Measurements from ENCODE around the gene SASS6.
A peak's percentile ranks its signal among the peaks of the same experiment; 100 is the strongest.

Gene SASS6, protein sequence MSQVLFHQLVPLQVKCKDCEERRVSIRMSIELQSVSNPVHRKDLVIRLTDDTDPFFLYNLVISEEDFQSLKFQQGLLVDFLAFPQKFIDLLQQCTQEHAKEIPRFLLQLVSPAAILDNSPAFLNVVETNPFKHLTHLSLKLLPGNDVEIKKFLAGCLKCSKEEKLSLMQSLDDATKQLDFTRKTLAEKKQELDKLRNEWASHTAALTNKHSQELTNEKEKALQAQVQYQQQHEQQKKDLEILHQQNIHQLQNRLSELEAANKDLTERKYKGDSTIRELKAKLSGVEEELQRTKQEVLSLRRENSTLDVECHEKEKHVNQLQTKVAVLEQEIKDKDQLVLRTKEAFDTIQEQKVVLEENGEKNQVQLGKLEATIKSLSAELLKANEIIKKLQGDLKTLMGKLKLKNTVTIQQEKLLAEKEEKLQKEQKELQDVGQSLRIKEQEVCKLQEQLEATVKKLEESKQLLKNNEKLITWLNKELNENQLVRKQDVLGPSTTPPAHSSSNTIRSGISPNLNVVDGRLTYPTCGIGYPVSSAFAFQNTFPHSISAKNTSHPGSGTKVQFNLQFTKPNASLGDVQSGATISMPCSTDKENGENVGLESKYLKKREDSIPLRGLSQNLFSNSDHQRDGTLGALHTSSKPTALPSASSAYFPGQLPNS

DNA sequence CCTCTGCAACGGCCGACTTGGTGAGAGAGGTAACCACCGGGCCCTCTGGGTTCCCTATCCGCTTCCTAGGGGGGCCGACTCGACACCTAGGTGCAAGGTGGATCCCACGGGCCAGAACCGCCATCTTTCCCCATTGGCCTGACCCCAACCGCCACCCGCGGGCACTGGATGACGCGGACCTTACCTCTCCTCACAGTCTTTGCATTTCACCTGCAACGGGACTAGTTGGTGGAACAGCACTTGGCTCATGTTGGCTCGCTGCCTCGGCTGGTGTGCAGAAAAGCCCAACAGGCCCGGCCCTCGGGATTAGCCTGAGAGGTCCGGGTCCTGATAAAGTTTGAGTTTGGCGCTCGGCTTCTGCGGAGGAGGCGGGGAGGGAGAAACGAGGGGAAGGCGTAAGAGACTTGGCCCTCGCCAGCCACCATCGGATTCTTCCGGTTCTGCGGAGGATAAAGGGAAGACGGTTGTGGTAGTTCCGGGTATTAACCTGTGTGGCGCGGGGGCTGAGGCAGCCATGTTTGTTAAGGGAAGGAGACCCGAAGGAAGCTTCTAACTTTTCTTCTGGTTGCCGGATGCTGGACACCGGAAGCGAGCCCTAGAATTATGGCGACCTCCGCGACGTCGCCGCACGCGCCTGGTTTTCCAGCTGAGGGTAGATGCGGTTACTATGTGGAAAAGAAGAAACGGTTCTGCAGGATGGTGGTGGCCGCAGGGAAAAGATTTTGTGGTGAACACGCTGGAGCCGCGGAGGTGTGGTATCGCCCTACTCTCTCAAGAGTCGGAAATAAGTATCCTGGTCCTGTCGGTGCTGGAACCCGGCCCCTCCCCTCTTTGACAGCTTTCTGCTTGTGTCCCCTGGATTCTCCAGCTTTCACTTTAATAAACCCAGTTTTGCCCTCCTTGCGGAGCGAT is at the start of gene SASS6, which contains the start of gene TRMT13:
Gene SASS6 (minus strand): TSS at position 365 of the 912 bp plus-strand sequence. CDS start 116 bp downstream, at position 249.
Gene TRMT13 (plus strand): TSS at position 598 of the 912 bp plus-strand sequence. CDS start 6 bp downstream, at position 604.
- DNase-seq (ENCODE audit: low spot score) = peak; percentile 97

DNA sequence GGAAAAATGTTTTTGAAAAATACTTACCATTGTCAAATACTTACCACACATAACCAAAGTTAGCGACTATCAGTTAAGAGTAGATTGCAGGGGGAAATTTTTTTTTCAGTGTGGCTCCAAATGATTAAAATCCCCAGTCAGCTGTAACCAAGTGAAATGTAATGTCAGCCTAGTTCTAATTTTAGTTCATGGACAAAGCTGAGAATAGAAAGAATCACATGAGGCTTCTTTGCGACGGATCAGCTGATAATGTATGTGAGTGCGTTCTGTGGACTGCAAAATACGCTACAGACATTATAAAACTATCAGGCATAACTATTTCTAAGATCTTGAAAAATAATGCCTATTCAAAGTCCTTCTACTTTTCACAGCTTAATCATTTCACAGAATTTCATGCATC is 45.4 kb upstream of the SASS6 start, which contains the start of gene LRRC39:
Gene LRRC39 (minus strand): TSS at position 166 of the 400 bp plus-strand sequence. CDS start 9,740 bp downstream, outside the sequence.
- DNase-seq (ENCODE audit: low spot score) = no peak

DNA sequence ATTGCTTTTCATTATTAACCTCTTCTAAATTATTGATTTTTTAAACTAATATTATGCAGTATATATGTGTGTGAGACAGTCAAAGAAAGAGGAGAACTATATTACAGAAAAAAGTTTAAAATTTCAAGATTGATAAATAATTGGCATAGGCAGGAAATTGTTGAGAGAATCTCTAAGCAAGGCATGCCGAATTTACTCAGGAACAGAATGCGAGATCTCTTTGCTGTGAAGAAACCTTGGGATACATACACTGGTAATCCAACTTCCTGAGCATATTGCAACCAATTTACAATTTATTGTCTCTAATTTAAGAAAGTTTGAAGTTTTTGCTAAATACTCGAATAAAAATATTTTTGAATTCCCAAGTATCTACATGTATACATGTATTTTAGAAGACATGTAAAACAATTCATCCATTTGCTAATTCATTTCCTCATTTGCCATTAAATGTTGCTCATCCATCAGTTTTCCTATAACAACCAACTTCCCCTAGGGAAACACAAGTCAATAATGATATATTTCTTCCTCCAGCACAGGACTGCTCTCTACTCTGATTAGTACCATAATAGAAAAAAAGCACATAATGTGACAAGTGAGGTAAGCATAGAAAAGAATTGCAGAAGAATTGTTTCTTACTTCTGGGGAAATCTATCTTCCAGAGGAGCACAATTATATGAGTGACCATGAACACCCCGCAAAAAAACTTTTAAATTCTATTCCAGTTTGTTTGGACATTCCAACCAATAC is 44.7 kb upstream of the SASS6 start:
- DNase-seq (ENCODE audit: low spot score) = no peak

DNA sequence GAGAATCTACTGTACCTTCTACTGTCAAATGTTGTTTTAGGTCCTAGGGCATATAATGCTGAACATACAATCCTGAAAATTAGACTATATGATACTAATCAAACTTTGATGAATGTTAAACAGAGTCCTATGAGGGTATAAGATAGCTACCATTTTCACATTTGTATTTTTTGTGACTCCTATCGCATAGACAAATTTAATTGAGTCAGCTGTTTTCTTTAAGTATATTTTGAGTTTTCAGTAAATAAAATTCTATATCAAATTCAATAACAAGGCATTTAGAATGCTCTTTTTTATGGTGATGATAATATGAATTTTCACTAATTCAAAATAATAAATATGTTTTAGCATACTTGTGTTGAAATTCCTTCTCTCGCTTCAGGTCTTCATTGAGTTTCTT is 35.3 kb upstream of the SASS6 start:
- DNase-seq (ENCODE audit: low spot score) = no peak

DNA sequence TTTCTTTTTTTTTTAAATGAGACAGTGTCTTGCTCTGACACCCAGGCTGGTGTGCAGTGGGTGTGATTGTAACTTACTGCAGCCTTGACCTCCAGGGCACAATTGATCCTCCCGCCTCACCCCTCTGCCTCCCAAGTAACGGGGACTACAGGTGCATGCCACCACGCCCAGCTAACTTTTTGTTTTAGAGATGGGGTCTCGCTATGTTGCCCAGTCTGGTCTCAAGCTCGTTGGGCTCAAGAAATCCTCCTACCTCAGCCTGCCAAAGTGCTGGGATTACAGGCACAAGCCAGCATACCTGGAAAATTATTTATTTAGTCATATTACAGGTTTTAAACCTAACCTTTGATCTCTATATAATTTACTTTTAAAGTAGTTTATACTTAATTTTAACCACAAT is 32.0 kb upstream of the SASS6 start:
- DNase-seq (ENCODE audit: low spot score) = no peak

DNA sequence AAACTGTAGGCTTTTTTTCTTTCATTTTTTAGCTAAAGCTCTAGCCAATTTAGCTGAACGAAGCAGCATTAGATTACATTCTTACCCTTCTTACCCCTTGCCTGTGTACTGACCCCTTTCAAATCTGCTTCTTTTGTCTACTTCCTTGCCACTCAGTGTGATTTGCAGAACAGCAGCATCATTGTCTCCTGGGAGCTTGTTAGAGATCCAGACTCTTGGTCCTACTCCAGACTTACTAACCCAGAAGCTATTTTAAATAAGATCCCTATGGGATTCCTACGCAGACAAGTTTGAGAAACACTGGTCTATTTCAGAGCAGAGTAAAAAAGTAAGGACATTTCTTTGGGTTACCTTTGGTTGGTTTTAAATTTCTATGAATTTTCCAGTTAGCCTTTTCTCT is 31.5 kb upstream of the SASS6 start:
- peak; percentile 54 for DNase-seq (ENCODE audit: low spot score)

DNA sequence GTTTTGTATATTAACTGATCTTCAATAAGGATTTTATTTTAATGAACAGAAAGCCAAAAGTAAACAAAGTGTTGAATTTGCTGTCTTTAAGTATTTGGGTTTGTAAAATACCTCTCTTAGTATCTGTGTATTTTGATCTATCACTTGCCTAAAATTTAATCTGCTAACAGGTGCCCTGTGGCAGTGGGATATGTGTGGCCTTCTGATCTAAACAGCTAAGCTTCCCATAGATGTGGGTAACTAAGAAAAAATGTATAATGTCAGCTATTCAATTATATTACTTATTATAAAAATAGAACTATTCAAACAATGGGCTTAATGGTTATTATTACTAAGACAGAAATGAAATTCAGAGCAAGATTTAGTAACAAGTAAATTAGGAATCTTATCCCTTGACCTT is 30.2 kb upstream of the SASS6 start:
- no peak for DNase-seq (ENCODE audit: low spot score)

DNA sequence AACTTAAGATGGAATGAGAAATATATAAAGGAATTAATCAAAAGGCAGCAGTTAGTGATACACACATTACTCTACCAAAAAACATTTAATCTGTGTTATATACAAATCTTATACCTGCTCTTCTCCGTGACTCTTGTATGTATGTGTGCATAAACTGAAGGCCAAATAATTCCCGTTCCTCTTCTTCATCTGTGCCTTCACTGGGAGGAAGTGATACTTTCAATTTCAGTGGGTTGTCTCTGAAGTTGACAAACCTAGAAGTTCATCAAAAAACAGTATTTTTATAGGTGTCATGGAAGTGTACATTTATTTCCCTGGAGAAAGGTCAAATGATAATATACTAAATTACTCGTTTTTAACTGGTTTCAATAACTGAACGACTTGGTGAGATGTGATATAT is 19.5 kb upstream of the SASS6 start:
- no peak for DNase-seq (ENCODE audit: low spot score)

DNA sequence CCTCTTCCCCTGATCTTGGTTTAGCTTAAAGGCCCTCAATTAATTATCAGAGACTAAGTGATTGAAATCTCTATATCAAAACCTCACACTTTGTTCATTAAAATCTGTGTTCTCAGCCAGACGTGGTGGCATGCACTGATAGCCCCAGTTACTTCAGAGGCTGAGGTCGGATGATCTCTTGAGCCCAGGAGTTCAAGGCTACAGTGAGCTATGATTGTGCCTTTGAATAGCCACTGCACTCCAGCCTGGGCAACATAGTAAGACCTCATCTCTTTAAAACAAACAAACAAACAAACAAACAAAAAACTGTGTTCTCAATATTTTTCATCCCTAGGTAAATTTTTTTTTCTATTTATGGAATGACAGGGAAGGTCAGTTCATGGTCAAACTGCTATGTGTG is 18.9 kb upstream of the SASS6 start:
- DNase-seq (ENCODE audit: low spot score) = no peak

DNA sequence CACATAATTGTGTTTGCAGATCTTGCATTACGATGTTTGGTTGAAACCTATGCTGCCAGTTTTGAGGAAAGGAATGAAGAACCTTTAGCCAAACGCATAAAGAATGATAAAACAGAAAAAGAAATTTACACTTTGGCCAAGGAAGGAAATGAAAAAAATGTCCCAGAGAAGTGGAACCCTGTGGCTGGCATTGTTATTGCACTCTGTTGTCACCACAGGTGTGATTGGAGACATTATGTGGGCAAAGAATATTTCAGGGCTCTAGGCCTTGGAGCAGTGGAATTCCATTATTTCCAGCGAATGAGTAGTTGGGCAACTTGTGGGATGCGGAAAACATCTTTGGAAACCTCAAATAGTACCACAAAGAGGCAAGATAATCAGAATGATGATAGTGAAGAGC is 15.1 kb upstream of the SASS6 start:
- no peak for DNase-seq (ENCODE audit: low spot score)

DNA sequence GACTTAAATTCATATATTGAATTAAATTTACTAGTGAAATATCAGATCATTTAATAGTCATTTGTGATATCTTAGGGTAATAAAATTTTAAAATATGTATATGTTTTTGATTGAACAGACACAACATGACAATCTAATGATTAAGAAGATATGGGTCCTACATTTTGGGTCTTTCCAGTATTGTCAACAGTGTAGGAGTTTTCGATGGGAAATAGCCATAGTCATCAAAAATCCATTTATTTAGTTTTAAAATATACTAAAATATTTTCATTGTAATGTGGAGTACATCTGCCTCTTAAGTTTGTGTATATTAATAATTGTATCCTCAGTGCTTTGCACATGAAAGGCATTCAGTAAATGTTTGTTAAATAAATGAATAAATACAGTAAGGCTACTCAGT is 14.2 kb upstream of the SASS6 start:
- no peak for DNase-seq (ENCODE audit: low spot score)

DNA sequence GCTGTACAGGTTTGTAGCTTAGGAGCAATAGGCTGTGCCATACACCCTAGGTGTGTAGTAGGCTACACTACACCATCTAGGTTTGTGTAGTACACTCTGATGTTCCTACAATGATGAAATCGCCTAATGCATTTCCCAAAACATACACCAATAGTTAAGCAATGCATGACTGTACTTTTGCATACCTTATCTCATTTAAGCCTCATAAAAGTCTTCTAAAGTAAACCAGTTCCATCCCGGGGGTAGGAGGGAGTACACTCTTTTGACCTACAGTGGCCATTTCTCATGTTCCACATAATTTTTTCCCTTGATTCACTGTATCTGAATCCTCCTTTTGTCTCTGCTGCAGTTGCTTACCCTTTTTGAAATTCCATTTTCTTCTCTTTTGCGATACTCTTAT is 12.4 kb upstream of the SASS6 start:
- no peak for DNase-seq (ENCODE audit: low spot score)

DNA sequence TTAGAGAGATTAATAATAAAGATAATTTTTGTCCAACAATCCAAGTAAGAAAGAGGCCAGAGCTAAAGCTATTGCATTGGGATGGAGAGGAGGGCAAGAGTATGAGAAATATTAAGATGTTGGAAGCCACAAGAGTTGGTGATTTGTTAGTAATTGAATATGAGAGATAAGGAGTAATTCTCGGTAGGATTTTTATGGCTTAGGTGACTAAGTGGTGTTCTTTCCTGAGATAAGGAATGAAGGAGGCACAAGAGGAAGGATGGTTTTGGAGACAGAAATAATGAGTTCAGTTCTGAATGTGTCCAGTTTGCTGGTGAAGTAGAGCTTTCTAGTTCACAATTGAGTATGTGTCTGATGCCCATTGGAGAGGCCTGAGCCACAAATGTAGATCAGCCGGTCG is 9.6 kb upstream of the SASS6 start:
- DNase-seq (ENCODE audit: low spot score) = no peak

DNA sequence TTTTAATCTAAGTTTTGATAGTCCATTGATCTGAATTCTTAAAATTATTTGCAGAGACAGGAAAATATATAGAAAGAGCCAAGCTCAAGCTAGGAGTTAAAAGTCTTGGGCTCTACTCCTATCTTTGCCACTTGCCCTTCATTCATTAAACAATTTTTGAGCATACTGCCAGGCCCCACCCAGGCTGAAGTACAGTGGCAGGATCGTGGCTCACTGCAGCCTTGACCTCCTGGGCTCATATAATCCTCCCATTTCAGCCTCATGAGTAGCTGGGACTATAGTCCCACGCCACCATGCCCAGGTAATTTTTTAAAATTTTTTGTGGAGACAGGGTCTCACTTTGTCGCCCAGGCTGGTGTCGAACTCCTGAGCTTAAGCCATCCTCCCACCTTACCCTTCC is 8.5 kb upstream of the SASS6 start:
- DNase-seq (ENCODE audit: low spot score) = no peak

DNA sequence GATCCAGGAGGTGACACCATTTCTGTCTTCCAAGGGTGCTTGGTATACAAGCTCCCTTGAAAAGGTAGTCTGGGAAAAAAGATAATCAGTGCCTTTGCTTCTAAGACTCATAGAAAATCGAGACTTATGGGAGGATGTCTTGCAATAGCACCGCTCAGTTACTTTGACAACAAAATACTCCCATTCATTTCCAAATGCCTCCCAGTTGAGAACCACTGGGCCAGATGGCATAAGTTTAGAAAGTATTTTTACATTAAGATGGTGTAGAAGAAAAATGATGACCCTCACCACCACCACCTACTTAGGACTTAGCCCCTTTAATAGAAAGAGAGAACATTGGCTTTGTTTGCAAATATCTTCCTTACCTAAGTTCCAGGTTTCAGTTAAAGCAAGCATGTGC is 4.9 kb upstream of the SASS6 start:
- DNase-seq (ENCODE audit: low spot score) = no peak

DNA sequence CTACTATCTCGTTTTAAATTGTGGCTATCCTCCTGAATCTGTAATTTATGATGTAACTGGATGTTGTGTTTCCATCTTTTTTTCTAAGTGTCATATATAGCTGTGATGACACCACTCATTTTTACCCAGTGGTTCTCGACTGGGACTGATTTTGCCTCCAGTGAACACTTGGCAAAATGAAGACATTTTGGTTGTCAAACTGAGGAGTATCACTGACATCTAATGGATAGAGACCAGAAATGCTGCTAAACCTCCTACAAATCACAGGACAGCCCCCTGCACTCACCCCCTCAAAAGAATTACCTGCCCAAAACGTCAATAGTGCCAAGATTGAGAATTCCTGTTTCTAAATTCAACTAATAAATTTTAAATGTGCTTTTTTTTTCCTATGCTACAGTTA is 2.1 kb upstream of the SASS6 start:
- no peak for DNase-seq (ENCODE audit: low spot score)

DNA sequence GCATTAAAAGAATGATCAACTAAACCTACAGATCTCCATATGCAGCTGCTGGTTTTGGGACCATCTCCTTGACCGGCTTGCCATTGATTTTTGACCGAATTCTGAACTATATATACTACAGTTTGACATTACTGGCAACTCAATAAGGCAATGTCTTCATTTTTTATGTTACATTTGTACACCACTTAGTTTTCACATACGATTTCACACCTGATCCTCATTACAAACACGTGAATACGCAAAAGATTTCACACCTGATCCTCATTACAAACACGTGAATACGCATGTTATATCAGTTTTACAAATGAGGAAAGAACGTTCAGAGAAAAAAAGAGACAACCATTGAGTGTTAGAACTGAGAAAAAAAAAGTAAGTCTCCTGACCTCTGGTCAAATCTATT is 1.1 kb downstream of the SASS6 start:
- no peak for DNase-seq (ENCODE audit: low spot score)

DNA sequence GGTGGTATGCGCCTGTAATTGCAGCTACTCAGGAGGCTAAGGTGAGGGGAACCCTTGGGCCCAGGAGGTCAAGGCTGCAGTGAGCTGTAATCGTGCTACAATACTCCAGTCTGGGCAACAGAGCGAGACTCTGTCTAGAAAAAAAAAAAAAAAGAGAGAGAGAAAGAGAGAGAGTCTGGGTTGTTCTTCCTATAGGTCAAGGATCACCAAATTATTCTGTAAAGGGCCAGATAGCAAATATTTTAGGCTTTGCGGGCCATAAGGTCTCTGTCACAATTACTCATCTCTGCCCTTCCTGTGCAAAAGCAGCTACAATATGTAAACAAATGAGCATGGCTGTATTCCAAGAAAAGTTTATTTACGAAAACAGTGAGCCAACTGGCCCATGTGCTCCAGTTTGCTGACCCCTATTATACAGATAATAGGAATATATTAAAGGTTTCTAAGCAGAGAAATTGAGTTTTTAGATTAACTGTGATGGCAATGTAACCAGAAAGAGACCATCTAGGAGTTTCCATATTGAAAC is 2.1 kb downstream of the SASS6 start:
- DNase-seq (ENCODE audit: low spot score) = no peak

DNA sequence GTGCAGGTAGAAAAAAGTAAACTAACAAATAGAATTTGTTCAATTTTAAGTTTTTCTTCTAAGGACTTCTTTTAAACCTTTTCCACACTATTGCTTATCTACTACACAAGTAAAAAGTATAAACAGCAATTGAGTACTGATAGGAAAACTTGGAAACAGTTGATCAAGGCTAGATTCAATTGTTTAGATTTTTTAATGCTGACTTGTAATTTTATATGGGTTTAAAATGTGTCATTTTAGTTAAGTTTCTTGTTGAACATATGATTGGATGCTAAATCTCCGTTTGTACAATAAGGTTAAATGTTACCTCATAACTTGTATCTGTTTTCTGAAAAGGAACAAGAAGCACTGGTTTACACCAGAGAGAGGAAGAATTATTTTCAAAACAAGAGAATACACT is 5.5 kb downstream of the SASS6 start:
- no peak for DNase-seq (ENCODE audit: low spot score)

DNA sequence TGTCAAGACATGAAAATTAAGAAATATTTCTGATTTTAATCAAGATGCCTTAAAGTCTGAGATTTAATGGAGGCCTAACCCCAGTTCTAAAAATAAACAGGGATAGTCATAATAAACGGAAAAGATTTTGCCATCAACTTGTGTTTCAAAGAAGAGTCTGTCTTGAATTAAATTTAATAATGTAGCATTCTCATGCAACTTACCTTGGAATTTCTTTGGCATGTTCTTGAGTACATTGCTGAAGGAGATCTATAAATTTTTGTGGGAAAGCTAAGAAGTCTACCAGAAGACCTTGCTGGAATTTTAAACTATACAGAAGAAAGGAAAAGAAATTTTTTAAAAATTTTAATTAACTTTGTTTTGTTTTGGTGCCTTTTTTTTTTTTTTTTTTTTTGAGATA is 10.6 kb downstream of the SASS6 start:
- peak; percentile 33 for DNase-seq (ENCODE audit: low spot score)

DNA sequence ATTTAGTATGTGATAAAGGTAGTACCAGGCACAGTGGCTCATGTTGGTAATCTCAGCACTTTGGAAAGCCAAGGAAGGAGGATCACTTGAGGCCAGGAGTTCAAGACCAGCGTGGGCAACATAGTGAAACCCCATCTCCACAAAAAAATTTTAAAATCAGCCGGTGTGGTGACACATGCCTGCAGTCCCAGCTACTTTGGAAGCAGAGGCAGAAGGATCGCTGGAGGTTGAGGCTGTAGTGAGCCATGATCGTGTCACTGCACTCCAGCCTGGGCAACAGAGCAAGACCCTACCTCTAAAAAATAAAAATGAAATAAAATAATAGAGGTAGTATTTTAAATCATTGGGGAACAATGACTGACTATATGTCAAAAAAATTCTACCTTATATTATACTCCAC is 17.2 kb downstream of the SASS6 start:
- DNase-seq (ENCODE audit: low spot score) = no peak
